Body of pancreas (tissue), 4 donors: ENCODE data around the gene CAPN11.

Experiments used
- POLR2A ChIP-seq, 3 donors: fragments of 450-650 bp; IDR thresholded peaks; one replicate each; pipeline ENCODE4 v1.6.1; 2016; ENCODE audit warnings: antibody characterized with exemption in 3 of 3, mild to moderate bottlenecking in 2 of 3
- TF ChIP-seq, protein P1 (sequence below), 7 experiments: fragments of 450-650 bp in 4 of 7; fragments of 200-600 bp in 3 of 7; sonication (generic) in 3 of 7; IDR thresholded peaks; one replicate each; pipeline ENCODE4 v1.5.1; 2016 to 2019; ENCODE audit warnings: antibody characterized with exemption in 7 of 7

DNA sequence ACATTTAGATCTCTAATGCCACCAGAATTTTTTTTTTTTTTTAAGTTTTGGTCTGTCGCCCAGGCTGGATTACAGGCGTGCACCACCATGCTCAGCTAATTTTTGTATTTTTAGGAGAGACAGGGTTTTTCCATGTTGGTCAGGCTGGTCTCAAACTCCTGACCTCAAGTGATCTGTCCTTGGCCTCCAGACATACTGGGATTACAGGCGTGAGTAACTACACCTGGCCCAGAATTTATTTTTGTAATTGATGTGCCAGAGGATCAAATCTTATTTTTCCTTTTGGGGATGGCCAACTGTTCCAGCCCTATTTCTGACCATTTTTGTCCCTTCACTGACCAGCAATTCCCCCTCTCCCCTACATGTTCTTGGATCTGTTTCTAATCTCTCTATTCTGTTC lies 40.1 kb downstream of the CAPN11 start:
- TF ChIP-seq, protein P1, sequence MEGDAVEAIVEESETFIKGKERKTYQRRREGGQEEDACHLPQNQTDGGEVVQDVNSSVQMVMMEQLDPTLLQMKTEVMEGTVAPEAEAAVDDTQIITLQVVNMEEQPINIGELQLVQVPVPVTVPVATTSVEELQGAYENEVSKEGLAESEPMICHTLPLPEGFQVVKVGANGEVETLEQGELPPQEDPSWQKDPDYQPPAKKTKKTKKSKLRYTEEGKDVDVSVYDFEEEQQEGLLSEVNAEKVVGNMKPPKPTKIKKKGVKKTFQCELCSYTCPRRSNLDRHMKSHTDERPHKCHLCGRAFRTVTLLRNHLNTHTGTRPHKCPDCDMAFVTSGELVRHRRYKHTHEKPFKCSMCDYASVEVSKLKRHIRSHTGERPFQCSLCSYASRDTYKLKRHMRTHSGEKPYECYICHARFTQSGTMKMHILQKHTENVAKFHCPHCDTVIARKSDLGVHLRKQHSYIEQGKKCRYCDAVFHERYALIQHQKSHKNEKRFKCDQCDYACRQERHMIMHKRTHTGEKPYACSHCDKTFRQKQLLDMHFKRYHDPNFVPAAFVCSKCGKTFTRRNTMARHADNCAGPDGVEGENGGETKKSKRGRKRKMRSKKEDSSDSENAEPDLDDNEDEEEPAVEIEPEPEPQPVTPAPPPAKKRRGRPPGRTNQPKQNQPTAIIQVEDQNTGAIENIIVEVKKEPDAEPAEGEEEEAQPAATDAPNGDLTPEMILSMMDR (IDR thresholded peaks at IDR 0.05), result no peak
- no peak for TF ChIP-seq POLR2A (IDR thresholded peaks at IDR 0.05)
